ENCODE data around the gene BMP8A.

DNA sequence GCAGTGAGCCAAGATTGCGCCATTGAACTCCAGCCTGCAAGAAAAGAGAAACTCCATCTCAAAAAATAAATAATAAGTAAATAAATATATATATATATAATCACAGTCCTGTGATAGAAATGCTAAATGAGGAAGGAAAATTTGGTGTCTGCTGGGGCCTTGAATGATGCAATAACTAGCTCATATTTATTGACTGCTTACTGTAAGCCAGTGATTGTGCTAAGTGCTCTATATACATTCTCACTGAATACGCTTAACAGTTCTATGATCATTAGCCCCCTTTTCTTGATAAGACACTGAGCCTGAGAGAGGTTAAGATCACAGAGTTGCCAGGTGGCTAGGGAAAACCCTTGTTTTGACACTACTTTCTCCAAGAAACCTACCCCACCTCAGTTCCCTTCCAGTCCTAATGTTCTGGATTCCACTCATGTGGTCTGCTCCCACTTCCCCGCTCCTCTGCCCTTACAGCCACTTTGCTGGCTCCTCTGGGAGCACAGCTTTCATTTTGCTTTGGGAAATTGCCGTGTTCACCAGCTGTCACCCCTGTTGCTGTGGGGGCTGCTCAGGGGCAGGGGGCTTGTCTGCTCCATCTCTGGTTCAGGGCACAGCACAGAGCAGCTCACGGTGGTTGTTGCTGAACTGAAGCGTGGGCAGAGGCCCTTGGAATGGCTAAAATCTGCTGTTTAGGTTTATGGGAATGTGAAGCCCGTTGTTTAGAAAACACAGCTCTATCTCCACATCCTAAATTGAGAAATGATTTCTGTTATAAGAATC is 2.5 kb upstream of the BMP8A start:
- TF ChIP-seq, protein P1, sequence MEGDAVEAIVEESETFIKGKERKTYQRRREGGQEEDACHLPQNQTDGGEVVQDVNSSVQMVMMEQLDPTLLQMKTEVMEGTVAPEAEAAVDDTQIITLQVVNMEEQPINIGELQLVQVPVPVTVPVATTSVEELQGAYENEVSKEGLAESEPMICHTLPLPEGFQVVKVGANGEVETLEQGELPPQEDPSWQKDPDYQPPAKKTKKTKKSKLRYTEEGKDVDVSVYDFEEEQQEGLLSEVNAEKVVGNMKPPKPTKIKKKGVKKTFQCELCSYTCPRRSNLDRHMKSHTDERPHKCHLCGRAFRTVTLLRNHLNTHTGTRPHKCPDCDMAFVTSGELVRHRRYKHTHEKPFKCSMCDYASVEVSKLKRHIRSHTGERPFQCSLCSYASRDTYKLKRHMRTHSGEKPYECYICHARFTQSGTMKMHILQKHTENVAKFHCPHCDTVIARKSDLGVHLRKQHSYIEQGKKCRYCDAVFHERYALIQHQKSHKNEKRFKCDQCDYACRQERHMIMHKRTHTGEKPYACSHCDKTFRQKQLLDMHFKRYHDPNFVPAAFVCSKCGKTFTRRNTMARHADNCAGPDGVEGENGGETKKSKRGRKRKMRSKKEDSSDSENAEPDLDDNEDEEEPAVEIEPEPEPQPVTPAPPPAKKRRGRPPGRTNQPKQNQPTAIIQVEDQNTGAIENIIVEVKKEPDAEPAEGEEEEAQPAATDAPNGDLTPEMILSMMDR (IDR thresholded peaks at IDR 0.05): no peak
- TF ChIP-seq POLR2AphosphoS5 (IDR thresholded peaks at IDR 0.05): no peak

Measured in gastroesophageal sphincter (tissue), 3 donors.